ENCODE data around the gene SLC25A25. TPM values are rescaled to one million over a fixed set of nuclear protein-coding genes. Genes with fewer than 3 reads are reported as not detected.
"Not testable (repeated sequence)": the region's sequence is repeated elsewhere in the genome, so short reads cannot be mapped to it uniquely, and the experiment has no call there.

Gene SLC25A25
- total RNA-seq, 2 experiments from 2014 or later: 16.9 to 17.7 TPM

DNA sequence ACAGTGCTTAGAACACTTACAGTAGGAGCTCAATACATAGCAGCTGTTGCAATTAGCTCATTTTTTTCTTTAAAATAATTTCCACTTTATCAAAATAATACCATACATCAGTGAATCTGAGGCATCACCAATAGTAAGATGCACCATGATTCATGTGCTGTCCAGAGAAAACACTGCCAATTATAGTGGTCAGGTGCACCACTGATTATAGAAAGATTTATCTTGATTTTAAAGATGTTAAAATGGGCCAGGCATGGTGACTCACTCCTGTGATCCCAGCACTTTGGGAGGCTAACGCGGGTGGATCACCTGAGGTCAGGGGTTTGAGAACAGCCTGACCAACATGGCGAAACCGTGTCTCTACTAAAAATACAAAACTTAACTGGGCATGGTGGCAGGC lies 40.3 kb upstream of the SLC25A25 start:
- no peaks in the 10 kb centered on the region for H3K27me3 Mint-ChIP-seq
- Histone ChIP-seq H3K27me3 (ENCODE audit: control insufficient read depth in 1 of 2, insufficient read depth in 2 of 2, low read length in 2 of 2) (no peaks in the 10 kb centered on the region), H3K4me3 (ENCODE audit: low read length) (no peak overlapping the region), H3K9me3 (ENCODE audit: control insufficient read depth in 1 of 2, insufficient read depth in 1 of 2, low read length in 2 of 2) (no peaks in the 10 kb centered on the region), H3K36me3 (ENCODE audit: insufficient read depth, low read length) (no peaks in the 10 kb centered on the region), H3K4me1 (ENCODE audit: insufficient read depth, low read length) (peaks cover 100% of the 10 kb centered on the region), H3K27ac (ENCODE audit: low read depth in 1 of 2, low read length in 2 of 2) (peak overlapping the region; percentile 93 to 94)
- H3K4me3 Mint-ChIP-seq: peak overlapping the region; percentile 80
- peaks cover 88% of the 10 kb centered on the region for H3K4me1 Mint-ChIP-seq (ENCODE audit: low read depth)
- ChIA-PET POLR2A (interaction anchor here (1.0 to 21.3 kb wide), 12 partner anchors 18 to 90 kb away, joined by 3 to 1020 read pairs (median 10); partner anchors contain the start of genes DPM2, EEIG1, NAIF1 and SLC25A25), CTCF (interaction anchor here (0.6 to 6.4 kb wide), 8 partner anchors 7 to 84 kb away, joined by 3 to 41 read pairs (median 5); partner anchors contain the start of genes EEIG1, NAIF1 and SLC25A25)
- no peak for DNase-seq
- H3K27ac Mint-ChIP-seq: peak overlapping the region; percentile 94
- H3K9me3 Mint-ChIP-seq: no peaks in the 10 kb centered on the region
- H3K36me3 Mint-ChIP-seq (ENCODE audit: low read depth): no peaks in the 10 kb centered on the region
- intact Hi-C loops (cut with DNase I, micrococcal nuclease): loop anchor here (1.0 to 2.0 kb wide), 4 partner anchors 46 to 85 kb away; partner anchors contain the start of gene EEIG1 (in 1 of the 2)
- no peak for ATAC-seq (ENCODE audit: poor library complexity)
- TF ChIP-seq CTCF (IDR thresholded peaks at IDR 0.05): no peak

DNA sequence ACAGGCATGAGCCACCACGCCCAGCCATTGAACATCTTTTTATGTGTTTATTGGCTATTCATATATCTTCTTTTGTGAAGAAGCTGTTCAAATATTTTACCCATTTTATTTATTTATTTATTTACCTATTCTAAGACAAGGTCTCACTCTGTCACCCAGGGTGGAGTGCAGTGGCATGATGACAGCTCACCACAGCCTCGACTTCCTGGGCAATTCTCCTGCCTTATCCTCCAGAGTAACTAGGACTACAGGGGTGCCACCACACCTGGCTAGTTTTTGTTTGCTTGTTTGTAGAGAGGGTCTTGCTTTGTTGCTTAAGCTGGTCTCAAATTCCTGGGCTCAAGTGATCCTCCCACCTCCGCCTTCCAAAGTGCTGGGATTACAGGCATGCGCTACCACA lies 34.4 kb upstream of the SLC25A25 start:
- Histone ChIP-seq H3K4me3 (ENCODE audit: low read length) (no peak overlapping the region), H3K27ac (ENCODE audit: low read depth in 1 of 2, low read length in 2 of 2) (peak overlapping the region; percentile 44 to 46), H3K4me1 (ENCODE audit: insufficient read depth, low read length) (peaks cover 69% of the 10 kb centered on the region), H3K27me3 (ENCODE audit: control insufficient read depth in 1 of 2, insufficient read depth in 2 of 2, low read length in 2 of 2) (no peaks in the 10 kb centered on the region), H3K36me3 (ENCODE audit: insufficient read depth, low read length) (no peaks in the 10 kb centered on the region), H3K9me3 (ENCODE audit: control insufficient read depth in 1 of 2, insufficient read depth in 1 of 2, low read length in 2 of 2) (no peaks in the 10 kb centered on the region)
- DNase-seq (peak in 4 of 14 experiments; percentile 45 to 57 (median 56)), ATAC-seq (ENCODE audit: poor library complexity) (no peak)
- H3K27ac Mint-ChIP-seq: peak overlapping the region; percentile 94
- H3K4me3 Mint-ChIP-seq: peak overlapping the region; percentile 71
- TF ChIP-seq CTCF (IDR thresholded peaks at IDR 0.05): no peak
- H3K4me1 Mint-ChIP-seq (ENCODE audit: low read depth): peaks cover 52% of the 10 kb centered on the region
- intact Hi-C loops (cut with DNase I, micrococcal nuclease): no loop called here
- H3K27me3 Mint-ChIP-seq: no peaks in the 10 kb centered on the region
- ChIA-PET POLR2A (interaction anchor here (0.9 to 21.3 kb wide), 6 partner anchors 8 to 94 kb away, joined by 3 to 1020 read pairs (median 21); partner anchors contain the start of gene EEIG1), CTCF (interaction anchor here (1.0 to 5.3 kb wide), 7 partner anchors 23 to 91 kb away, joined by 3 to 71 read pairs (median 7); no protein-coding TSS in a partner anchor)
- no peaks in the 10 kb centered on the region for H3K36me3 Mint-ChIP-seq (ENCODE audit: low read depth)
- no peaks in the 10 kb centered on the region for H3K9me3 Mint-ChIP-seq

- Mint-ChIP-seq H3K4me3 (peak overlapping the region; percentile 70), H3K27ac (peak overlapping the region; percentile 78), H3K36me3 (ENCODE audit: low read depth) (no peaks in the 10 kb centered on the region), H3K9me3 (no peaks in the 10 kb centered on the region), H3K27me3 (no peaks in the 10 kb centered on the region), H3K4me1 (ENCODE audit: low read depth) (peaks cover 43% of the 10 kb centered on the region)
- intact Hi-C loops (cut with DNase I, micrococcal nuclease): loop anchor here (1.0 to 5.0 kb wide), 4 partner anchors 54 to 92 kb away; no protein-coding TSS in a partner anchor
- CTCF ChIA-PET: interaction anchor here (0.7 to 5.3 kb wide), 24 partner anchors 8 to 300 kb away, joined by 3 to 71 read pairs (median 5); partner anchors contain the start of genes EEIG1, NAIF1, SLC25A25 and TOR2A
- peak; percentile 45 to 90 (median 58) for DNase-seq
- Histone ChIP-seq H3K27ac (ENCODE audit: low read depth in 1 of 2, low read length in 2 of 2) (peak overlapping the region in 1 of 2 donors; percentile 61), H3K4me1 (ENCODE audit: insufficient read depth, low read length) (peaks cover 54% of the 10 kb centered on the region), H3K4me3 (ENCODE audit: low read length) (no peak overlapping the region), H3K27me3 (ENCODE audit: control insufficient read depth in 1 of 2, insufficient read depth in 2 of 2, low read length in 2 of 2) (no peaks in the 10 kb centered on the region), H3K9me3 (ENCODE audit: control insufficient read depth in 1 of 2, insufficient read depth in 1 of 2, low read length in 2 of 2) (no peaks in the 10 kb centered on the region), H3K36me3 (ENCODE audit: insufficient read depth, low read length) (no peaks in the 10 kb centered on the region)
- ATAC-seq (ENCODE audit: poor library complexity): peak; percentile 42
- POLR2A ChIA-PET: interaction anchor here (0.7 to 21.3 kb wide), 11 partner anchors 10 to 98 kb away, joined by 3 to 1020 read pairs (median 5); partner anchors contain the start of genes DPM2, EEIG1 and NAIF1
- TF ChIP-seq CTCF (IDR thresholded peaks at IDR 0.05): peak; percentile 90
These were observed 33.0 kb upstream of the SLC25A25 start for GRCh38 chr9:128034821-128035652.

DNA sequence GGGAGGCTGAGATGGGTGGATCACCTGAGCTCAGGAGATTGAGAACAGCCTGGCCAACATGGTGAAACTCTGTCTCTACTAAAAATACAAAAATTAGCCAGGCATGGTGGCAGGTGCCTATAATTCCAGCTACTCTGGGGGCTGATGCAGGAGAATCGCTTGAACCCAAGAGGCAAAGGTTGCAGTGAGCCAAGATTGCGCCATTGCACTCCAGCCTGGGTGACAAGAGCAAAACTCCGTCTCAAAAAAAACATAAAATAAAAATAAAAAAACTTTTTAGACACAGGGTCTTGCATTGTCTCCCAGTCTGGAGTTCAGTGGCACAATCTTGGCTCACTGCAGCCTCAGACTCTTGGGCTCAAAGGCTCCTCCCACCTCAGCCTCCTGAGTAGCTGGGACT lies 31.5 kb upstream of the SLC25A25 start:
- H3K36me3 ChIP-seq (ENCODE audit: insufficient read depth, low read length); DNase-seq; H3K27ac ChIP-seq (ENCODE audit: low read depth in 1 of 2, low read length in 2 of 2); H3K27me3 ChIP-seq (ENCODE audit: control insufficient read depth in 1 of 2, insufficient read depth in 2 of 2, low read length in 2 of 2); H3K4me3 ChIP-seq (ENCODE audit: low read length); H3K9me3 ChIP-seq (ENCODE audit: control insufficient read depth in 1 of 2, insufficient read depth in 1 of 2, low read length in 2 of 2); H3K27ac Mint-ChIP-seq; H3K27me3 Mint-ChIP-seq; ATAC-seq (ENCODE audit: poor library complexity); H3K4me3 Mint-ChIP-seq; H3K36me3 Mint-ChIP-seq (ENCODE audit: low read depth); H3K9me3 Mint-ChIP-seq: not testable (repeated sequence)
- H3K4me1 ChIP-seq (ENCODE audit: insufficient read depth, low read length): peaks cover 39% of the 10 kb centered on the region
- POLR2A ChIA-PET: interaction anchor here (3.3 to 21.3 kb wide), 2 partner anchors 11 to 68 kb away, joined by 32 to 1020 read pairs; partner anchors contain the start of gene EEIG1
- CTCF ChIA-PET: interaction anchor here (1.3 to 5.3 kb wide), 4 partner anchors 13 to 94 kb away, joined by 4 to 71 read pairs (median 36); no protein-coding TSS in a partner anchor
- intact Hi-C loops (cut with DNase I, micrococcal nuclease): loop anchor here in 1 of 2 experiments (5.0 kb wide), 1 partner anchor 81 kb away; no protein-coding TSS in a partner anchor
- H3K4me1 Mint-ChIP-seq (ENCODE audit: low read depth): peaks cover 31% of the 10 kb centered on the region
